GM12878 (cell line): ENCODE data around the gene GLUL. TPM values are rescaled to one million over a fixed set of nuclear protein-coding genes. Genes with fewer than 3 reads are reported as not detected.
A peak's percentile ranks its signal among the peaks of the same experiment; 100 is the strongest.

Experiments used
- ATAC-seq: fragments of 200-7000 bp; cut with Tn5 transposase; 3 replicates; pipeline ENCODE4 v1.9.1; 2020; ENCODE audit warnings: mild to moderate bottlenecking, moderate library complexity
- BruUV-seq: library from RNA; stranded (reverse); fragments of 400-500 nt; replicated peaks from 2 replicates; lab custom pipeline; 2021; lab: Mats Ljungman, UMichigan
- CTCF ChIA-PET: fragments of 300-600 bp; sonication (Branson Sonifier 250); formaldehyde crosslinking; extraction: SDS; loops from one replicate; lab custom pipeline; 2021; ENCODE audit warnings: inconsistent platforms; lab: Yijun Ruan, JAX
- POLR2A ChIA-PET: fragments of 350-600 bp; formaldehyde crosslinking; extraction: SDS; loops from one replicate; lab custom pipeline; 2021; ENCODE audit warnings: inconsistent platforms; lab: Charles Lee
- RAD21 ChIA-PET: fragments of 300-600 bp; sonication (Branson Sonifier 250); formaldehyde crosslinking; loops from one replicate; lab custom pipeline; 2023; ENCODE audit warnings: antibody characterized with exemption; ENCODE audit not compliant: unreplicated experiment; lab: Charles Lee
- SMC1A ChIA-PET: fragments of 300-600 bp; sonication (Branson Sonifier 250); formaldehyde crosslinking; loops from one replicate; lab custom pipeline; 2023; ENCODE audit not compliant: unreplicated experiment, uncharacterized antibody; lab: Charles Lee
- DNase-seq: peaks from one replicate; pipeline ENCODE4 v3.0.0-alpha.2; 2011; ENCODE audit warnings: low read depth, low spot score
- FAIRE-seq: peaks from 3 replicates; lab custom pipeline; 2011; peaks lifted over from hg19 to GRCh38; lab: Jason Lieb, UNC
- H2AFZ ChIP-seq: 2 replicates; pipeline ENCODE4 v1.6.0; 2011; ENCODE audit warnings: low read depth, low read length, control low read depth; ENCODE audit not compliant: control insufficient read depth
- H3K27ac ChIP-seq: 2 replicates; pipeline ENCODE4 v1.5.1; 2011; ENCODE audit warnings: control low read depth; ENCODE audit not compliant: control insufficient read depth, insufficient read depth
- H3K27me3 ChIP-seq, 2 experiments: replicated peaks in 1 of 2; 2 replicates each; pipeline versions ENCODE4 v1.6.0 to v1.6.1; 2011; ENCODE audit warnings: low read length in 1 of 2; ENCODE audit not compliant: control insufficient read depth in 2 of 2, insufficient read depth in 2 of 2
- H3K36me3 ChIP-seq, 2 experiments: 2 replicates each; pipeline ENCODE4 v1.5.1; 2011; ENCODE audit warnings: low read length in 1 of 2; ENCODE audit not compliant: control insufficient read depth in 2 of 2, insufficient read depth in 2 of 2
- H3K4me1 ChIP-seq: 2 replicates; pipeline ENCODE4 v1.6.1; 2011; ENCODE audit warnings: mild to moderate bottlenecking, low read length, moderate library complexity, mixed read lengths; ENCODE audit not compliant: control insufficient read depth, insufficient read depth
- H3K4me2 ChIP-seq: 2 replicates; pipeline ENCODE4 v1.6.0; 2011; ENCODE audit warnings: control low read depth; ENCODE audit not compliant: control insufficient read depth, insufficient read depth
- H3K4me3 ChIP-seq: fragments of 200-600 bp; sonication (generic); 2 replicates; pipeline ENCODE4 v1.5.1; 2016
- H3K79me2 ChIP-seq: 2 replicates; pipeline ENCODE4 v1.6.0; 2011; ENCODE audit warnings: low read length; ENCODE audit not compliant: control insufficient read depth, insufficient read depth
- H3K9ac ChIP-seq: 2 replicates; pipeline ENCODE4 v1.8.0; 2011; ENCODE audit warnings: low read length, control low read depth, mixed read lengths; ENCODE audit not compliant: control insufficient read depth, insufficient read depth
- H3K9me3 ChIP-seq: replicated peaks from 3 replicates; pipeline ENCODE4 v1.5.1; 2011; ENCODE audit warnings: mild to moderate bottlenecking, low read length; ENCODE audit not compliant: control insufficient read depth, insufficient read depth
- H4K20me1 ChIP-seq: 2 replicates; pipeline ENCODE4 v1.6.0; 2011; ENCODE audit not compliant: control insufficient read depth, insufficient read depth
- BCL11A ChIP-seq: IDR thresholded peaks from 2 replicates; pipeline ENCODE4 v1.6.1; 2011; ENCODE audit warnings: low read depth, low read length
- CBFB ChIP-seq: IDR thresholded peaks from 2 replicates; pipeline ENCODE4 v1.6.1; 2016; ENCODE audit warnings: antibody characterized with exemption, low read depth
- E4F1 ChIP-seq: fragments of 450-650 bp; IDR thresholded peaks from 2 replicates; pipeline ENCODE4 v1.6.1; 2018; ENCODE audit warnings: borderline replicate concordance, mild to moderate bottlenecking; ENCODE audit not compliant: partially characterized antibody
- EED ChIP-seq: sonication (generic); IDR thresholded peaks from 2 replicates; pipeline ENCODE4 v1.6.1; 2016; ENCODE audit warnings: antibody characterized with exemption, low read depth
- ELK1 ChIP-seq: IDR thresholded peaks from 2 replicates; pipeline ENCODE4 v1.6.1; 2012; ENCODE audit warnings: low read depth, low read length, improper control_type of control experiment
- IKZF2 ChIP-seq, 2 experiments: fragments of 450-650 bp; IDR thresholded peaks; 2 replicates each; pipeline ENCODE4 v1.6.1; 2017; ENCODE audit warnings: mild to moderate bottlenecking in 2 of 2, moderate library complexity in 2 of 2
- IRF4 ChIP-seq: IDR thresholded peaks from 2 replicates; pipeline ENCODE4 v1.6.1; 2011; ENCODE audit warnings: low read depth, low read length
- KAT2A ChIP-seq: conservative IDR thresholded peaks from 2 replicates; pipeline ENCODE4 v1.6.1; 2011; ENCODE audit warnings: low read depth, low read length; ENCODE audit not compliant: control insufficient read depth
- MEF2A ChIP-seq: IDR thresholded peaks from 2 replicates; pipeline ENCODE4 v1.6.1; 2011; ENCODE audit warnings: low read depth, mild to moderate bottlenecking, low read length, moderate library complexity; ENCODE audit not compliant: insufficient read depth
- MEF2B ChIP-seq: fragments of 450-650 bp; IDR thresholded peaks from 2 replicates; pipeline ENCODE4 v1.6.1; 2018; ENCODE audit warnings: mild to moderate bottlenecking, moderate library complexity; ENCODE audit not compliant: partially characterized antibody, poor library complexity, severe bottlenecking
- MTA3 ChIP-seq: IDR thresholded peaks from 2 replicates; pipeline ENCODE4 v1.6.1; 2012; ENCODE audit warnings: low read length, inconsistent platforms, borderline replicate concordance
- PML ChIP-seq: IDR thresholded peaks from 2 replicates; pipeline ENCODE4 v1.6.1; 2012; ENCODE audit warnings: low read length, inconsistent platforms
- POLR2AphosphoS2 ChIP-seq: IDR thresholded peaks from 2 replicates; pipeline ENCODE4 v1.6.1; 2011; ENCODE audit warnings: low read depth, mild to moderate bottlenecking, low read length, improper control_type of control experiment, moderate library complexity
- SMC3 ChIP-seq: IDR thresholded peaks from 2 replicates; pipeline ENCODE4 v1.6.1; 2011; ENCODE audit warnings: low read length, improper control_type of control experiment, borderline replicate concordance
- SUPT20H ChIP-seq: IDR thresholded peaks from 2 replicates; pipeline ENCODE4 v1.6.1; 2011; ENCODE audit warnings: low read depth, mild to moderate bottlenecking, low read length, moderate library complexity, borderline replicate concordance; ENCODE audit not compliant: control insufficient read depth
- SUZ12 ChIP-seq: fragments of 200-600 bp; sonication (generic); IDR thresholded peaks from one replicate; pipeline ENCODE4 v1.6.1; 2018; ENCODE audit warnings: antibody characterized with exemption, mild to moderate bottlenecking; ENCODE audit not compliant: unreplicated experiment
- TCF12 ChIP-seq: IDR thresholded peaks from 2 replicates; pipeline ENCODE4 v1.6.1; 2011; ENCODE audit warnings: low read depth, mild to moderate bottlenecking, low read length
- TCF3 ChIP-seq: IDR thresholded peaks from 2 replicates; pipeline ENCODE4 v1.6.1; 2012; ENCODE audit warnings: low read depth, mild to moderate bottlenecking, low read length, borderline replicate concordance; ENCODE audit not compliant: insufficient read depth
- ZNF24 ChIP-seq: fragments of 450-650 bp; IDR thresholded peaks from 2 replicates; pipeline ENCODE4 v1.6.1; 2017; ENCODE audit warnings: antibody characterized with exemption, mild to moderate bottlenecking
- WGBS: methylation state at CpG from one replicate; pipeline ENCODE4 v1.1.6; 2016; ENCODE audit warnings: low lambda C conversion rate; ENCODE audit not compliant: insufficient replicate concordance, insufficient coverage; ENCODE audit errors: missing lambda C conversion rate; 5-methylcytosine and 5-hydroxymethylcytosine counted together
- in situ Hi-C: fragments of 300-500 bp; cut with MboI; formaldehyde crosslinking; loops from 9 replicates; pipeline ENCODE4 v1.14.3; 2018; ENCODE audit warnings: mixed read lengths
- intact Hi-C: fragments of 100-400 bp; cut with micrococcal nuclease; formaldehyde crosslinking; loops from one replicate; pipeline ENCODE4 v1.14.2; 2022; ENCODE audit not compliant: unreplicated experiment
- polyA plus RNA-seq, 11 experiments: library from polyadenylated mRNA; depleted of rRNA in 4 of 11; unstranded in 6 of 11; stranded (reverse) in 5 of 11; fragments of >200 nt; fragmentation: Nextera tagmentation in 4 of 11; fragmentation: Illumina TruSeq in 1 of 11; extraction: Ambion mirVana in 4 of 11; extraction: Trizol in 1 of 11; gene quantifications; 1 replicate in 1 of 11; 2 replicates in 10 of 11; pipeline versions ENCODE4 v1.2.1 to v1.2.3, GENCODE V29; 2011 to 2016; ENCODE audit warnings: inconsistent platforms in 2 of 11, missing spikeins in 2 of 11, low read depth in 1 of 11
- total RNA-seq, 4 experiments: library from RNA; depleted of rRNA in 3 of 4; stranded (reverse); fragments of >200 nt in 3 of 4; fragmentation: Illumina TruSeq in 1 of 4; extraction: Trizol in 1 of 4; gene quantifications; 2 replicates each; pipeline versions ENCODE4 v1.2.1 to v1.2.3, GENCODE V29; 2013 to 2021

GLUL gene
- total and polyA plus RNA-seq, 10 of the 15 experiments (the other 5 are each of a cell fraction or from before 2014, with no cell fraction given) = 2.3 to 392 (median 164) TPM

- no peak for TF ChIP-seq SUZ12
- no peak for TF ChIP-seq MTA3
- TF ChIP-seq KAT2A = no peak
Observed at GRCh38 chr1:182430263-182431068, 38.9 kb upstream of the GLUL start (continued).

GRCh38 chr1:182428043-182428442 lies 36.5 kb upstream of the GLUL start:
- CTCF ChIA-PET = interaction anchor here (0.7 to 1.9 kb wide), 13 partner anchors 10 to 360 kb away, joined by 3 to 16 read pairs (median 4); no protein-coding TSS in a partner anchor
- in situ Hi-C loops = no loop called here
- peak; percentile 32 for DNase-seq
- TF ChIP-seq IRF4 (peak; percentile 57; the same call in 1 of the 2 replicates), E4F1 (no peak), ZNF24 (no peak), TCF12 (no peak), BCL11A (peak; percentile 53; the same call in 1 of the 2 replicates), SUPT20H (no peak), TCF3 (no peak), IKZF2 (IDR thresholded peaks at IDR 0.05) (peak; percentile 70 to 79), CBFB (0 out of 2 replicates have a peak, but pooled peaks have one; percentile 21), MEF2B (peak; percentile 57), EED (peak; percentile 86), SMC3 (no peak), POLR2AphosphoS2 (no peak), ELK1 (no peak), MEF2A (0 out of 2 replicates have a peak, but pooled peaks have one; percentile 60), PML (no peak)

More at GRCh38 chr1:182428043-182428442, 36.5 kb upstream of the GLUL start:
- H3K79me2 ChIP-seq = no peaks in the 10 kb centered on the region
- ATAC-seq = peak; percentile 56
- no peaks in the 10 kb centered on the region for H3K9me3 ChIP-seq
- ChIA-PET SMC1A (interaction anchor here (0.7 to 4.2 kb wide), 14 partner anchors 10 to 356 kb away, joined by 3 to 18 read pairs (median 4); no protein-coding TSS in a partner anchor), POLR2A (interaction anchor here (0.5 to 0.9 kb wide), 3 partner anchors 9 to 32 kb away, joined by 3 to 4 read pairs (median 4); no protein-coding TSS in a partner anchor), RAD21 (interaction anchor here (0.7 to 4.6 kb wide), 11 partner anchors 16 to 354 kb away, joined by 3 to 30 read pairs (median 4); partner anchors contain the start of genes GLUL and RNASEL)
- H3K9ac ChIP-seq = no peak overlapping the region
- BruUV-seq = no TSS peak
- H2AFZ ChIP-seq = no peak overlapping the region
- H3K4me3 ChIP-seq = no peak overlapping the region
- FAIRE-seq = no peak
- peaks cover 38% of the 10 kb centered on the region for H3K4me1 ChIP-seq
- intact Hi-C loops = no loop called here
- H3K27me3 ChIP-seq = no peaks in the 10 kb centered on the region
- H3K36me3 ChIP-seq = no peaks in the 10 kb centered on the region
- no peaks in the 10 kb centered on the region for H4K20me1 ChIP-seq
- 32% methylated on average over 2 of the region's 2 CpGs for whole genome bisulfite sequencing
- peak overlapping the region; percentile 74 for H3K27ac ChIP-seq
- peak overlapping the region; percentile 9; the same call in 1 of the 2 replicates for H3K4me2 ChIP-seq
